MM.1S (cell line): ENCODE results near the gene MYEF2.

ENCODE experiments used
- DNase-seq: peaks from one replicate; pipeline ENCODE4 v3.0.0-alpha.2; 2015
- H2AFZ ChIP-seq: fragments of 300-600 bp; sonication (generic); 2 replicates; pipeline ENCODE4 v1.6.0; 2016; ENCODE audit warnings: antibody characterized with exemption, low read length
- H3F3A ChIP-seq: fragments of 300-600 bp; sonication (generic); 2 replicates; pipeline ENCODE4 v1.6.1; 2016; ENCODE audit warnings: mild to moderate bottlenecking, antibody characterized with exemption, low read length, moderate library complexity, mixed read lengths; ENCODE audit not compliant: insufficient read depth
- H3K27ac ChIP-seq: fragments of 300-600 bp; sonication (generic); 2 replicates; pipeline ENCODE4 v1.5.1; 2016; ENCODE audit warnings: mild to moderate bottlenecking, low read length
- H3K27me3 ChIP-seq: fragments of 300-600 bp; sonication (generic); replicated peaks from 2 replicates; pipeline ENCODE4 v1.6.0; 2016; ENCODE audit warnings: low read length; ENCODE audit not compliant: insufficient read depth
- H3K36me3 ChIP-seq: fragments of 300-600 bp; sonication (generic); replicated peaks from 2 replicates; pipeline ENCODE4 v1.6.1; 2016; ENCODE audit warnings: mild to moderate bottlenecking, low read length, mixed read lengths; ENCODE audit not compliant: insufficient read depth
- H3K4me1 ChIP-seq: fragments of 300-600 bp; sonication (generic); 2 replicates; pipeline ENCODE4 v1.6.1; 2016; ENCODE audit warnings: low read length, mixed read lengths
- H3K4me2 ChIP-seq: fragments of 300-600 bp; sonication (generic); 2 replicates; pipeline ENCODE4 v1.6.0; 2016; ENCODE audit warnings: low read depth, low read length
- H3K4me3 ChIP-seq: fragments of 300-600 bp; sonication (generic); 2 replicates; pipeline ENCODE4 v1.5.1; 2016; ENCODE audit warnings: low read length, mixed read lengths
- H3K79me2 ChIP-seq: fragments of 300-600 bp; sonication (generic); 2 replicates; pipeline ENCODE4 v1.6.1; 2016; ENCODE audit warnings: mixed run types, low read length, mixed read lengths
- H3K9ac ChIP-seq: fragments of 300-600 bp; sonication (generic); 2 replicates; pipeline ENCODE4 v1.6.1; 2016; ENCODE audit warnings: low read length, mixed read lengths
- H3K9me2 ChIP-seq: fragments of 300-600 bp; sonication (generic); replicated peaks from 2 replicates; pipeline ENCODE4 v1.6.1; 2016; ENCODE audit warnings: mild to moderate bottlenecking, low read length, mixed read lengths; ENCODE audit not compliant: insufficient read depth
- H3K9me3 ChIP-seq: fragments of 300-600 bp; sonication (generic); replicated peaks from 2 replicates; pipeline ENCODE4 v1.6.1; 2016; ENCODE audit warnings: mild to moderate bottlenecking, low read length, mixed read lengths; ENCODE audit not compliant: insufficient read depth
- H4K20me1 ChIP-seq: fragments of 300-600 bp; sonication (generic); 2 replicates; pipeline ENCODE4 v1.6.1; 2016; ENCODE audit warnings: mild to moderate bottlenecking, low read length, moderate library complexity, mixed read lengths; ENCODE audit not compliant: insufficient read depth
- EZH2 ChIP-seq: fragments of 300-600 bp; sonication (generic); optimal IDR thresholded peaks from 2 replicates; pipeline ENCODE3; 2017; ENCODE audit warnings: low read depth, mild to moderate bottlenecking, antibody characterized with exemption, low read length, mixed read lengths
- EZH2phosphoT487 ChIP-seq: fragments of 300-600 bp; sonication (generic); IDR thresholded peaks from 2 replicates; pipeline ENCODE4 v1.6.1; 2018; ENCODE audit warnings: antibody characterized with exemption, low read length
- TF ChIP-seq, protein P1 (sequence below): fragments of 300-600 bp; sonication (generic); IDR thresholded peaks from 2 replicates; pipeline ENCODE4 v1.5.1; 2016; ENCODE audit warnings: antibody characterized with exemption, low read length, mixed read lengths

Gene MYEF2

DNA sequence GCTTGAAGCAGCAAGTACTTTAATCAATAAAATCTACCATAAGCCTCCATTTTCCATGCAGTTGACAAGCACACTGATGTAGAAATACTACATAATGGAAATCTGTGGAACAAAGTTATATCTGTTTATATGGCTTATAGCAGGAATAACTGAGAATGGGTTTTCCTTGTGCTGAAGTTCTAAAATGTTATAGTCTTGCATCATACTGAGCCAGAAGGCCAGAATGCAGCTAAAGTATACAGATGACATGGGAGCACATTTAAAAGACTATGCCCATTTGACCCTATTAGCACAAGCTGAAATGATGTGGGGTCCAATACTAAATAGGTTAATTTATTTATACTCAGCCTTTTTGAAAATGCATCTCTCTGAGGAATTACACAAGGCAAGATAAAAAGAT is 32.2 kb downstream of the MYEF2 start:
- H2AFZ ChIP-seq, result no peak overlapping the region
- H3K36me3 ChIP-seq, result no peaks in the 10 kb centered on the region
- no peak overlapping the region for H3K9ac ChIP-seq
- no peak for DNase-seq
- H3K27me3 ChIP-seq, result no peaks in the 10 kb centered on the region
- no peak overlapping the region for H3K4me2 ChIP-seq
- H3K4me3 ChIP-seq, result no peak overlapping the region
- H3F3A ChIP-seq, result no peaks in the 10 kb centered on the region
- no peaks in the 10 kb centered on the region for H3K9me3 ChIP-seq
- no peaks in the 10 kb centered on the region for H4K20me1 ChIP-seq
- no peaks in the 10 kb centered on the region for H3K79me2 ChIP-seq
- TF ChIP-seq EZH2 (no peak), EZH2phosphoT487 (no peak)
- TF ChIP-seq, protein P1, sequence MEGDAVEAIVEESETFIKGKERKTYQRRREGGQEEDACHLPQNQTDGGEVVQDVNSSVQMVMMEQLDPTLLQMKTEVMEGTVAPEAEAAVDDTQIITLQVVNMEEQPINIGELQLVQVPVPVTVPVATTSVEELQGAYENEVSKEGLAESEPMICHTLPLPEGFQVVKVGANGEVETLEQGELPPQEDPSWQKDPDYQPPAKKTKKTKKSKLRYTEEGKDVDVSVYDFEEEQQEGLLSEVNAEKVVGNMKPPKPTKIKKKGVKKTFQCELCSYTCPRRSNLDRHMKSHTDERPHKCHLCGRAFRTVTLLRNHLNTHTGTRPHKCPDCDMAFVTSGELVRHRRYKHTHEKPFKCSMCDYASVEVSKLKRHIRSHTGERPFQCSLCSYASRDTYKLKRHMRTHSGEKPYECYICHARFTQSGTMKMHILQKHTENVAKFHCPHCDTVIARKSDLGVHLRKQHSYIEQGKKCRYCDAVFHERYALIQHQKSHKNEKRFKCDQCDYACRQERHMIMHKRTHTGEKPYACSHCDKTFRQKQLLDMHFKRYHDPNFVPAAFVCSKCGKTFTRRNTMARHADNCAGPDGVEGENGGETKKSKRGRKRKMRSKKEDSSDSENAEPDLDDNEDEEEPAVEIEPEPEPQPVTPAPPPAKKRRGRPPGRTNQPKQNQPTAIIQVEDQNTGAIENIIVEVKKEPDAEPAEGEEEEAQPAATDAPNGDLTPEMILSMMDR, result no peak
- H3K27ac ChIP-seq, result no peak overlapping the region
- no peaks in the 10 kb centered on the region for H3K9me2 ChIP-seq
- H3K4me1 ChIP-seq, result no peaks in the 10 kb centered on the region

DNA sequence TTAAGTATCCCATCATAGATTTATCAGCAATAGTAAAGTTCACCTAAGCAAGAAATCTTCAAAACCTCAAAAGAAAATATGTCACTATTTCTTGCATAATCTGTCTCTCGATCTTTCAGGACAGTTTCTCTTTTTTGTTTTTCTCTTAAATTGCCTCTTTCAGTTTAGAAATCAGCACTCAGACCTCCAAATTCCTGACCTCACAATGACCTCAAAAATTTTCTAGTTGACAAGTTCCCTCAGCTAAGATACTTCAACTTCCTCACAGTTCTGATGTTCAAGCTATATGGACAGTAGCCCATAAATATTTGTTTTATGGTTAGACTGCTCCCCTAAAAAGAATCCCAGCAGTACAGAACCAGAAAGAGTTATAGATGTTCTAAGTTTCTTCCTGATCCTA is 33.2 kb downstream of the MYEF2 start:
- TF ChIP-seq, protein P1, result no peak
- TF ChIP-seq EZH2phosphoT487 (no peak), EZH2 (no peak)
- DNase-seq, result peak; percentile 8
- no peaks in the 10 kb centered on the region for H3K9me2 ChIP-seq
- no peaks in the 10 kb centered on the region for H3F3A ChIP-seq
- H3K4me1 ChIP-seq, result no peaks in the 10 kb centered on the region
- H3K36me3 ChIP-seq, result no peaks in the 10 kb centered on the region
- H3K4me3 ChIP-seq, result no peak overlapping the region
- H3K79me2 ChIP-seq, result no peaks in the 10 kb centered on the region
- no peak overlapping the region for H3K27ac ChIP-seq
- no peak overlapping the region for H3K9ac ChIP-seq
- H3K4me2 ChIP-seq, result no peak overlapping the region
- no peaks in the 10 kb centered on the region for H3K9me3 ChIP-seq
- H2AFZ ChIP-seq, result no peak overlapping the region
- no peaks in the 10 kb centered on the region for H4K20me1 ChIP-seq
- H3K27me3 ChIP-seq, result no peaks in the 10 kb centered on the region

DNA sequence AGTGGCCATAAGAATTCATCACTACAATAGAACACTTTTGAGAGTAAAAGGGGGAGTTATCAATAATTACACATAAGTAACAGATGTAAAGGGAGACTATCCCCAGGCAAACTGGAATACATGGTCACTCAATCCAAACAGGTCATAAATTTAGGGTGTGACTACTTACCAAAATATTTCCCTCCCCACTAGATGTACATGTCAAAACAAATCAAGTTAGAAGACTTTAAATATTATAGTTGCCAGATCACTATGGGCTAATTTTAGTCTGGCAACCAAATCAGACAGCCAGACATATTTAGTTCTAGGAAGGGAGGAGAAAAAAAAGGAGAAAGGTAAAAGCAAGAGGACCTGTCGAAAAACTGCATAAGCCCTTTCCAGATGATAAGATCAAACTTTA is 34.2 kb downstream of the MYEF2 start:
- no peak overlapping the region for H3K4me2 ChIP-seq
- H3K36me3 ChIP-seq, result no peaks in the 10 kb centered on the region

More for the DNA sequence above, 34.2 kb downstream of the MYEF2 start:
- no peaks in the 10 kb centered on the region for H3K79me2 ChIP-seq
- no peaks in the 10 kb centered on the region for H3K27me3 ChIP-seq
- no peaks in the 10 kb centered on the region for H4K20me1 ChIP-seq
- DNase-seq, result no peak
- no peaks in the 10 kb centered on the region for H3F3A ChIP-seq
- H3K9ac ChIP-seq, result no peak overlapping the region
- no peak overlapping the region for H2AFZ ChIP-seq
- H3K27ac ChIP-seq, result no peak overlapping the region
- TF ChIP-seq EZH2, result no peak
- no peak for TF ChIP-seq EZH2phosphoT487
- TF ChIP-seq, protein P1, result no peak
- no peak overlapping the region for H3K4me3 ChIP-seq
- no peaks in the 10 kb centered on the region for H3K4me1 ChIP-seq
- H3K9me3 ChIP-seq, result no peaks in the 10 kb centered on the region
- no peaks in the 10 kb centered on the region for H3K9me2 ChIP-seq
